OCI-LY7 (cell line): ENCODE results near the gene H19.

ENCODE experiments used
- CTCF ChIP-seq: fragments of 200-600 bp; sonication (generic); conservative IDR thresholded peaks from 2 replicates; pipeline ENCODE4 v1.5.1; 2014; ENCODE audit warnings: mild to moderate bottlenecking, antibody characterized with exemption, low read length, moderate library complexity, mixed read lengths
- EZH2phosphoT487 ChIP-seq: fragments of 200-600 bp; sonication (generic); IDR thresholded peaks from 2 replicates; pipeline ENCODE4 v1.6.1; 2018; ENCODE audit warnings: low read depth, borderline replicate concordance, mild to moderate bottlenecking, mixed run types, antibody characterized with exemption, low read length, moderate library complexity, mixed read lengths

- TF ChIP-seq CTCF (no peak), EZH2phosphoT487 (no peak)
These were observed 33.8 kb downstream of the H19 start for GRCh38 chr11:1963864-1964263.
